Jurkat, Clone E6-1 (cell line): Measurements from ENCODE around the gene CDC42EP1.

ENCODE experiments used
- DNase-seq: peaks from one replicate; pipeline ENCODE4 v3.0.0-alpha.2; 2011; ENCODE audit warnings: low read depth, low spot score
- H3K4me3 ChIP-seq: 2 replicates; pipeline ENCODE4 v1.5.1; 2011; ENCODE audit warnings: mild to moderate bottlenecking, low read length, control low read depth, moderate library complexity

The CDC42EP1 gene

DNA sequence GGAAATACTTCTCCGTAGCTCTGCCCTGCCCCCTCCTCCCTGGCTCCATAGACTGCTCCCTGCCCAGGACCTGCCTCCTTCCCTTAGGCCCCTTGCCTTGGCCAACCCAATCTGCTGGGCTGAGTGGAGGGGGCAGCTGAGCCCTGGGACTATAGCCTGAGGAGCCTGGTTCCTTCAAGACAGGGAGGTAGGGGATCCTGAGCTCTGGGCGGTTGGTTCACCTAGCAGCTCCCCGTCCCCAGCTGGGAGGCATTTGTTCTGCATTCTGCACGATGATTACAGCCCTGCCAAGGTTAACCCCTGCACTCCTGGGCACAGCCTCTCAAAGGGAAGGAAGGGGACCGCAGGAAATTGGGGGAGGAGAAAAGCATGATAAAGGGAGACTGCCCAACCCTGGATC lies 3.6 kb upstream of the CDC42EP1 start:
- DNase-seq: no peak
- H3K4me3 ChIP-seq: no peak overlapping the region

DNA sequence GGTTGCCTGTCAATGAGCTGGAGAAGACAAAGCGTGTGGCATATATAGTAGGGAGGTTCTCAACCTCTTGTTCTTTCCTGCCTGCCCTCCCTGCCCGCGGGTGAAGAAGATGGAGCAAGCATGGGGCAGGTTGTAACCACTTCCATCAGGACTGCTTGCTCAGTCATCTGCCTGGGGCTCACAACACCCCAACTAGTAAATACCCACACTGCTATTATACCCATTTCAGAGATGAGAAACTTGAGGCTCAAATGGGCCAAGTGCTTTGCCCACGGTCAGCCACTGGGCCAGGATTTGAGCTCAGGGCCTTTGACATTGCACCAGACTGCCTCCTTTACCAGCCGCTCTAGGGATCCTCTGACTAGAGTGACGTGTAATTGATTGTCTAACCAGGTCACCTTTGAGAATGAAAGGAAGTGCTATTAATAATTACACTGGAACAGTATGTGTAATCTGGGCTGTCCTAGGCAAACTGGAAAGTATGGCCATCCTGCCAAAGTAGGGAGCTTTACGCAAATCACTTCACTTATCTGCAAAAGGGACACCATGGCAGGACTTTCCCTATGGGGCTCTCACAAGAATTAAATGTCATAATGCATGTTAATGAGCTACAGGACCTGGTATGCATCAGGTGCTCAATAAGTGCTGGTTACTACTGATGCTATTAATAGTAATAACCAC lies 2.8 kb upstream of the CDC42EP1 start:
- DNase-seq: no peak
- H3K4me3 ChIP-seq: no peak overlapping the region

DNA sequence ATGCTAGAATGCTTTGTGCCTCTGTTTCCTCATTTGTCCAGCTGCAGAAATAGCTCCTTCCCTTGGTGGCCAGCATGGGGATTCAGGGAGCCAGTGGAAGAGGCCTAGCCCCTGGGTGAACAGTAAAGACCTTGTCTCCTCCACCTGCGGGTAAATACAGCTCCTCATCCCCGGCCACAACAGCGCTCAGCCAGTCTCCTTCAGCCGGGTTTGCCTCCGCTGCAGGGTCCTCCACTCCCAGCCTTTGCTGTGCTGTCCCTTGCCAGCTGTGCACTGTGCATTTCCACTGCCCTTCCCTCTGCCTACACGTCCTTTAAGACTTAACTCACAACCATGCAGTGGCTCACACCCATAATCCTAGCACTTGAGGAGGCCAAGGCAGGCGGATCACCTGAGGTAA lies 1.5 kb upstream of the CDC42EP1 start:
- DNase-seq: no peak
- H3K4me3 ChIP-seq: no peak overlapping the region

DNA sequence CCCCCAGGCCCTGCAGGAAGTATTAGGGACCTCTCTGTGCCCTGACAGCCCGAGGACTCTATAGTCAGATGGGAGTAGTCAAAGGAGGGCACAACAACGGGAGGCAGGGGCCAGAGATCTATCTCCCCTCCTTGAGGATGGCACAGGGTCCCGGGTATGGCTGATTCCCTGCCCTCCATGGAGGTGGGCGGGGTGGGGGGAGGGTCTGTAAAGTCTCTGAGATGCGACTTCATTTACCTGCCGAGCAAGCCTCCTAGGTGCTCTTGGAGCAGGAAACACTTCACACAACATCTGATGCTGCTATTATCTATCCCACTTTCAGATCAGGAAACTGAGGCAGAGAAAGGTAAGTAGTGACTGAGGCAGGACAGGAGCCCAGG lies 769 bp upstream of the CDC42EP1 start:
- DNase-seq: no peak
- no peak overlapping the region for H3K4me3 ChIP-seq

DNA sequence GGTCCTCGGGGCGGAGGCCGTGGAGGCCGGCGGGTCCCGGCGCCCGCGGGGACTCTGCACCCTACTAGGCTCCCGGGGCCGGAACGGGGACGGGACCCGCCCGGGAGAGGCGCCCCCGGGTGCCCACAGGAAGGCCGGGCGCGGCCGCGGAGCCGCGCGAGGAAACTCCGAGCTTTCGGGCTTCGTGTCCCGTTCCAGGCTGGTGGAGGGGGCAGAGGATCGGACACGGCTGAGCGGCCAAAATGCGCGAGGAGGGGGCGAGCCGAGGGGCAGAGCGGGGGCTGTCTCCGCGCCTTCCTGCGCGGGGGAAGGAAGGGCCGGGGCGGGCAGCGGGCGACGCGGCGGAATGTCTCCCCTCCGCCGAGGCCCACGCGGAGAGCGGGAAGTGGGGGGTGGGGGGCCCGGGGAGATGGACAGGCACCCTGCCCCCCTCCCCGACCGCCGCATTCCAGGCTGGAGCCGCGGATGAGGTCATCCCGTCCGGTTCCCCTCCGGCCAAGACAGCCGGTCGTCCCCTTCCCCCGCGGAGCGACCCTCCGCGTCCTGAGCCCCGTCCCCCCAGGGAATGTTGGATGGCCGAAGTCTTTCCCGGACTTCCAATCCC lies 430 bp downstream of the CDC42EP1 start:
- no peak overlapping the region for H3K4me3 ChIP-seq
- DNase-seq: no peak

DNA sequence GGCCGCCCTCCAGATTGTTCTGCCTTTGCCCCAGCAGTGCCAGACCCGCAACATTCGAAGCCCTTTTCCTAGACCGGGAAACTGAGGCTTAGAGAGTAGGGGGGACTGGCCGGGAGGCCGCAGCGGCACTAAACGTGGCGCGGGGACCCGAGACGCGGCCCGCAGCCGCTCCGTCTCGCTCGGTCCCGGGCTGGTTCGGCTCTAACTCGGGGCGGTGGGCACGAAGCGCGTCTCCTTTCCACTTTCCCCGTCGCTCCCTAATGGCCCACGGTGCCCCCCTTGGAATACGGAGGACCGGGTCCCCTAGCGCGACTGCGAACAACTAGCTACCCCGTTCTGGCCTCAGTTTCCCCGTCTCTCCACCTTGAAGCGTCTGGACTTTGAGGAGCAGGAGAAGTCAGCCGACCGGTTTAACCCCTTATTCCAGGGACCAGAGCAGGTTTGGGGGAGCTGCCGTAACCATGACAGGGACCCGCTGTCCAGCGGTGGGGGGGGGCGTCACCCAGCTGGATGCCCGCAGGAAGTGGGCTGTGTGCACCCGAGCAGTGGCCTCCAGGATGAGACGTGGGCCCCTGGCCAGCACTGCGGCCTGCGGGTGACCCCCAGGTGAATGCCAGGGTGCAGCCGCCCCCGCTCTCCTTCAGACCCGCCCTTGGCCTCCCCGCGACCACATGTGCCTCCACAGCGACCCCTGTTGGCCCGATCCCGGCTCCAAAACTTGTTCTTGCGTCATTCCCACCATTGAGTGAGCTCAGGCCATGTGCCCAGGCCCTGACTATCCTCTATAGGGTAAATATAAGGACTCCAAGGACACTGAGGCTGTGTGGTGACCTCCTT lies 1.1 kb downstream of the CDC42EP1 start:
- DNase-seq: peak; percentile 36
- H3K4me3 ChIP-seq: no peak overlapping the region

DNA sequence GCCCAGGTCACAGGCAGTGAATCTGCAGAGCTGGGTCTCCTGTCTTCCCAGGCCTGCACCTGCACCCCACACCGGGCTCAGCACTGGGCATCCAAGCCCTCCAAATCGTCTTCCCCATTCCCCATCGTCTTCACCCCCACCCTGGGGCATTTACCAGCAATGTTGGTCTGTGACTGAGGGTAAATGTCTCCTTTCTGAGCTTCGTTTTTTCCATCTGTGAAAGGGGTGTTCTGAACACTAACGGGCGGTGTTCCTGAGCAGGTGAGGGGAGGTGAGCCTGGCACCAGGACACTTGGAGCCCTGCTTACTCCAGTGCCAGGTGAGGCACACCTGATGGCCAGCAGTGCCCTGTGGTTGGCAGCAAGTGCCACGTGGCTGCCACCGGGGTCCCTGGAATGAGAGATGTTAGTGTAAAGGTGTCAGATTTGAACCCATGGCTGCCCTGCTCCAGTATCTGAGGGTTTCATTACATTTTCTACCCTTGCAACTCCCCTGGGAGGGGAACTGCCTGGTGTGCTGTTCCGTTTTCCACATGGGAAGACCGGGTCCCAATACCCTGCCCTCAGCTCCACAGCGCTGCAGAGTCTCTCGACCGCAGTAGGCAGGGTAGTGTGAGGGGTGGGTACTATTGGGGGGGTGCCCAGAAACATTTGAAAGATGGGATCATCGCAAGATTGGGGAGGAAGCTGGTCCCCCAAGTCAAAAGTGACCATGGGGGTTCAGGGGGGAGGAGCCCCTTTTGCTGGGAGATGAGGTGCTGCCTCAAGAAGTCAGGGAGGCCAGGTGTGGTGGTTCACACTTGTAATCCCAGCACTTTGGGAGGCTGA lies 2.0 kb downstream of the CDC42EP1 start:
- no peak for DNase-seq

DNA sequence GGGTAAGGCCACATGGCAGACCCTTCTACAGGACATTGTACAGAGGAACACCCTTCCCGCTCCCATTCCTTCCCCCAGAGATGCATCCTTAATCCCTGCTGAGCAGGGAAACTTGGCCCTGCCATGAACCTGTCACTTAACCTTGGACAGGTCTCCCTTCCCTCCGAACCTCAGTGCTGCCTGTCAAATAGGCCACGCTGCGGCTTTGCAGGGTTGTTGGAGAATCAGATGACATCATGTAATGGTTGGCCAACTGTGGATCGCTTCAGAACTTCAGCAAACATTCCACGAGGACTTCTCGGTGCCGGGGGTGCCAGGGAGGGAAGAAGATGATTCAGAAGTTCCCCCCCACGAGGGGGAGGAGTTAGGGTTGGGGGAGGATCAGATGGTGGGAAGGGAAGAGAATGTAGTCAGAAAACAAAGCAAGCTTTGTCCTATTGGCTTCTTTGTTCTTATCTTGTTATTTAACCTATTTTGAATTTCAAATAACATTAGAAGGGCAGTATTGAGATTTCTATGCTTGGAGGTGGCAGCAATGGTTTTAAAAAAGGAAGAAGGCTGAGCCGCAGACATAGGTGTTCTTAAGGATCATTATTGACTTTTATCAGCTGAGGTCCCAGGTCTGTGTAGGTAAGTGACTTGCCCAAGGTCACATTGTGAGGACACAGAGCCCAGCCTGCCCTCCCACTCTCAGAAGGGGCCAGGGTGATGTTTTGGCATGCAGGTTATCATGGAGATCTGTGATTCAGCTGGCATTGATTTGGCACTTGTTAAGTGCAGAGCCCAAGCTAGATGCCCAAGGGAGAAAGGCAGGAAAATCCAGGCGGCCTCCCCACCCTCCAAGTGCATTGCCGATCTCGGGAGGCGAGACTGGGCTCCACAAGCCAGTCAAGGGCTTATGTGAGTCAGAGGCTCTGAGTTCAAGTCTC lies 3.1 kb downstream of the CDC42EP1 start:
- DNase-seq: no peak
- no peak overlapping the region for H3K4me3 ChIP-seq

More for the DNA sequence above, 2.0 kb downstream of the CDC42EP1 start:
- H3K4me3 ChIP-seq: no peak overlapping the region

DNA sequence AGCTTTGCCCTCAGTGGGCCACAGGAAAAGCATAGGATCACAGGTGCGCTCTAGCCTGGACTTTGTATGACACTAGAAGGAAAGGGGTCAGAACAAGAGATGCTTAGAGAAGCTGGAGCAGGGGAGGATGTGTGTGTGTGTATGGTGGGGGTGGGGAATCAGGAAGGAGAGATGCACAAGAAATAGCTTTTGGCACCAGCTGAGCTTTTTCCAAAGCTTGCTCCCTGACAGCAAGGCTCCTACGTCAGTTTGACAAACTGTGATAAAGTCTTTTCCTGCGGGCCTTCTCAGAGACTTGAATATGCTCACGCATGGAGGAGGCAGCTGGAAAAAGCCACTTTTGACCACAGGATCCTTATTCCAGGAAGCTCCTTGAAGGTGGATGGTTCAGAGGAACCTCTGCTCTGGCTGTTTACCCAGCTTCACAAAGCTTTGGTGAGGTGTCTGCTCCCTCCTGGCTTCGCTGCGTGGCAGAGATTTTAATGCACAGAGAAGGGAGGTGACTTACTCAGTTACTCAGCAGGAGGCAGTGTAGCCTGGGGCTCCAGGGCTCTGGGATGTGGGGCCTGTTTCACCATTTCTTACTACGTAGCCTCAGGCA lies 3.9 kb downstream of the CDC42EP1 start:
- no peak for DNase-seq
- H3K4me3 ChIP-seq: no peak overlapping the region

DNA sequence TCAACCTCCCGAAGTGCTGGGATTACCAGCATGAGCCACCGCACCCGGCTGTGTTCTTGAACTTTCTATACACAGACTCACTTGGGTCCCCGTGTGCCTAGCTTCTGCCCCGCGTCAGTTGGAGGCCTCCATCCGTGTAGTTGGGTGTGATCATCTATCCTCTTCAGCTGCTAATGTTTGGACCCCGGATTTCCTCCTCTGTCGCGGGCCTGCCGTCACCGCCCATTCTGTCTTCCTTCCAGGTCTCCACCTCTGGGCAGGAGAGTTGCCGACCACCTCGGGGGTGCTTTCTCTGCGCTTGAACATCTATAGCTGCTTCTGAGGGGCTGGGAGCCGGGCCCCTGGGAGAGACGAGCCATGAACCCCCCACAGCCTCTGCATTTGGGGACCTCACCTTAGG lies 5.5 kb downstream of the CDC42EP1 start:
- DNase-seq: no peak
- H3K4me3 ChIP-seq: no peak overlapping the region

DNA sequence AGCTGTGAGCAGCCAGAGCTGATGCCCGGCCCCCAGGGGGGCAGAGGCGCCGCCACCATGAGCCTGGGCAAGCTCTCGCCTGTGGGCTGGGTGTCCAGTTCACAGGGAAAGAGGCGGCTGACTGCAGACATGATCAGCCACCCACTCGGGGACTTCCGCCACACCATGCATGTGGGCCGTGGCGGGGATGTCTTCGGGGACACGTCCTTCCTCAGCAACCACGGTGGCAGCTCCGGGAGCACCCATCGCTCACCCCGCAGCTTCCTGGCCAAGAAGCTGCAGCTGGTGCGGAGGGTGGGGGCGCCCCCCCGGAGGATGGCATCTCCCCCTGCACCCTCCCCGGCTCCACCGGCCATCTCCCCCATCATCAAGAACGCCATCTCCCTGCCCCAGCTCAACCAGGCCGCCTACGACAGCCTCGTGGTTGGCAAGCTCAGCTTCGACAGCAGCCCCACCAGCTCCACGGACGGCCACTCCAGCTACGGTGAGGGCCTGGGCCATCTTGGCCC lies 6.1 kb downstream of the CDC42EP1 start:
- no peak for DNase-seq
- H3K4me3 ChIP-seq: no peak overlapping the region

DNA sequence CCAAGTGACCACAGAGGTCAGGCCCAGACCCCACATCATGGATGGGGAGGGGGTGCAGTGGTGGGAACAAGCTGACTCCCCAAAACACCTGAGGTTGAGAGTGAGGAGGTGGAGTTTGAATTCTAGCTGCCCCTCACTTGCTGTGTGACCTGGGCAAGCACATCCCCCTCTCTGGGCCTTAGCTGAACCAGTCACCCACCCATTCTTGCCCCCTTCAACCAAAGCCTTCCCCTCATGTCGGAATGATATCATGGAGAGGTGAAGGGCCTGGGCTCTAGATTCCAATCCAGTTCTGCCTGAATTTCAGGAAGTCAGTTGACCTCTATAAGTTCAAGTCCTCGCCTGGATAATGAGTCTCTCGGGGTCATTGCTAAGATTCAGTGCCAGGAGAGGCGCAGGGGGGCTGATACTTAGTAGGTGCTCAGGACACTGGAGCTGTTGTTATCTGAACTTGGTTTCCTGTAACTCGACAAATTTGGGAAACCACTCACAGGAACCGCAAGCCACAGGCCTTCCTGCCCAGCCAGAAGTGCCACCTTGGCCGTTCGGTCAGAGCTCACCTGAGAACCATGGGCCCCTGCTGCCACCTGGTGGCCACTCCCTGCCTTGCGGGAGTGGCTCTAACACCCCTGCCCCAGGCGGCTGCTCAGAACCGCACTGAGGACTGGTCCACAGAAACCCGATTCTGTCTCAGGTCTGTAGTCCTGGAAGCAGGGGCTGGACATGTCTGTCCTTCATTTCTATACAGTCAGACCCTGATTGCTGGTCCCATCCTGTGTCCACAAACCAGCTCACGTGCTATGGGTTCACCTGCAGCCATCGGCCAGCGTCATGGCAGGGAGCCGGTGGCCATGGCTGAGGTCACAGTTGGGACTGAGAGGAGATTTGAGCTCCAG lies 6.9 kb downstream of the CDC42EP1 start:
- peak; percentile 88 for DNase-seq
- H3K4me3 ChIP-seq: no peak overlapping the region

DNA sequence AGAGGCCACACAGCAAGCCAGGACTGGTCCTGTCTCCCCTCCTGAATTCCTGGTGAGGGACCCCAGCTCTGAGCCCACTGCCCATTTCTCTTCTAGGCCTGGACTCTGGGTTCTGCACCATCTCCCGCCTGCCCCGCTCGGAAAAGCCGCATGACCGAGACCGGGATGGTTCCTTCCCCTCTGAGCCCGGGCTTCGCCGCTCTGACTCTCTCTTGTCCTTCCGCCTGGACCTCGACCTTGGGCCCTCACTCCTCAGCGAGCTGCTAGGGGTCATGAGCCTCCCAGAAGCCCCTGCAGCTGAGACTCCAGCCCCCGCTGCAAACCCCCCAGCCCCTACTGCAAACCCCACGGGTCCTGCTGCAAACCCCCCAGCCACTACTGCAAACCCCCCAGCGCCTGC lies 7.7 kb downstream of the CDC42EP1 start:
- no peak for DNase-seq
- H3K4me3 ChIP-seq: no peak overlapping the region

DNA sequence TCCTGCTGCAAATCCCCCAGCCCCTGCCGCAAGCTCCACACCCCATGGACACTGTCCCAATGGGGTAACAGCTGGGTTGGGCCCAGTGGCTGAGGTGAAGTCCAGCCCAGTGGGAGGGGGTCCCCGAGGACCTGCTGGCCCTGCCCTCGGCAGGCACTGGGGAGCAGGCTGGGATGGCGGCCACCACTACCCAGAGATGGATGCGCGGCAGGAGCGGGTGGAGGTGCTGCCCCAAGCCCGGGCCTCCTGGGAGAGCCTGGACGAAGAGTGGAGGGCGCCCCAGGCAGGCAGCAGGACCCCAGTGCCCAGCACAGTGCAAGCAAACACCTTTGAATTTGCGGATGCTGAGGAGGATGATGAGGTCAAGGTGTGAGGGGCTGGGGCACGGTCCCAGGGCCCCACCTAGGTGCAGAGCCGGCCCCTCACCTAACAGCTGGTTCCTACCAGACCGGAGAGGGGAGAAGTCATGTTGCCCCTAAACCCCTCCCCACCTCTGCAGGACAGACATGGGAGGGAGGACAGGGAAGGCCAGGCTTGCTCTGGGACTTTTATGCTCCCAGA lies 8.2 kb downstream of the CDC42EP1 start:
- DNase-seq: no peak
- H3K4me3 ChIP-seq: no peak overlapping the region

DNA sequence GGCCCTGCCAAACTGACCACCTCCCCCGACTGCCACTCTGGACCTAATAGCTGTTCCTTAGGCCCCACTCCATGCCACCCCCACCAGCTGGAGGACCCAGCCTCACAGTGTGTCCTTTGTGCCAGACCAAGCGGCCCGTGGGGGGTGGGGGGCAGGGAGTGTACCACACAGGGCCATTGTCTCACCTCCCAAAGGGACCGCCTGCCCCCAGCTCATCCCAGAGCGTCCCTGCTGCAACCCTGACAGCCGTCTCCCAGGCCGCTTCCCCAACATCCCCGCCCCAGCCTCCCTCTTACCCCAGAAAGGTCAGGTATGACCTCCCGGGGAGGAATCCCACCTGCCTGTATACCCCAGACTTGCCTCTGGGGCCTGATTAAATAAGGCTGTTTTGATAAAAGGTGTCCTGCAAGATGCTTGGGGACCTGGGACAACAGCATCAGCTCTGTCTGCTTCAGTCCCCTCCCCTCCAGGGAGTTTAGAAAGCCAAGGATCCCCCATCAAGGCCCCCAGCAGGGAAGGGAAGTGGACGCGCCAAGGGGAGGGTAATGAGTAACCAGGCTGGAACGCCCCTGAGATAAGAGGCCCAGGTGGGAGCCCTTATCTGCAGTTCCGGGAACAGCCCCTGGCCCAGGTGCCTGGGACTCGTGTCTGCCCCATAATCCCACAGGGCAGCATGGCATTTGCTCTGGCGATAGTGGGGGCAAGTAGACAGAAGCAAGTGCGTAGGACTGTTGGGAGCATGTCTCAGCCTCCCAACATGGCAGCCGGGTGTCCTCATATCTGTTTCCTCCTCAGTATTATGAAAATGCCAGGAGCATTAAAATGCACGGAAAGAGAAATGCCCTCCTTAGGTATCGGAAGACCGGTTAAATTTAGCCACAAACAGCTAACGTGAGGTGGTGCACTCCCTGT lies 9.0 kb downstream of the CDC42EP1 start:
- H3K4me3 ChIP-seq: no peak overlapping the region
- DNase-seq: no peak
